ENCODE data around the gene SCN4B.

The SCN4B gene

DNA sequence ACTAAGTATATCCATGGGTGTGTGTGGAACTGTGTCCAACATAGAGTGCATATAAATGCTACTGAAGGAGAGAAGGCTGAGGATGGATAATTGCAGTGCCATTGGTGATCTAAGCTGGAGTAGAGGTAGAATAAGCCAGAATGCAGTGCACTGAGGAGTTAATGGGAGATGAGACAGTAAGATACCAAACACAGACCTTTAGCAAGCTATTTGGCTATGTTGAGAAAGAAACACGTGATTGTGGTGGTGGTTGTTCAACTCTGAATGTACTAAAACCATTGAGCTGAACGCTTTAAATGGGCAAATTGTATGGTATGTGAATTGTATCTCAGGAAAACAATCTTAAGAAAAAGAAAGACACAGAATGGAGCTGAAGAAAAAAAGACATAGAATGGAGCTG lies 49.3 kb upstream of the SCN4B start:
- ATAC-seq, result no peak
- TF ChIP-seq ISL1 (CRISPR knock-in tag; IDR thresholded peaks at IDR 0.05) (no peak), ZNF565 (CRISPR knock-in tag; conservative IDR thresholded peaks at IDR 0.05; ENCODE audit: low read depth) (no peak), ZNF8 (CRISPR knock-in tag; IDR thresholded peaks at IDR 0.05) (no peak), OSR1 (CRISPR knock-in tag; IDR thresholded peaks at IDR 0.05) (no peak), ZFP30 (CRISPR knock-in tag; IDR thresholded peaks at IDR 0.05) (no peak), SNAI2 (CRISPR knock-in tag; IDR thresholded peaks at IDR 0.05) (no peak), ARNTL (CRISPR knock-in tag; IDR thresholded peaks at IDR 0.05; ENCODE audit: borderline replicate concordance, low read depth) (no peak), PPARA (CRISPR knock-in tag; IDR thresholded peaks at IDR 0.05; ENCODE audit: borderline replicate concordance) (no peak), GLIS3 (CRISPR knock-in tag; IDR thresholded peaks at IDR 0.05) (no peak), ZNF70 (CRISPR knock-in tag; IDR thresholded peaks at IDR 0.05) (no peak), RARB (CRISPR knock-in tag; IDR thresholded peaks at IDR 0.05) (no peak)
- TF ChIP-seq, protein P1, sequence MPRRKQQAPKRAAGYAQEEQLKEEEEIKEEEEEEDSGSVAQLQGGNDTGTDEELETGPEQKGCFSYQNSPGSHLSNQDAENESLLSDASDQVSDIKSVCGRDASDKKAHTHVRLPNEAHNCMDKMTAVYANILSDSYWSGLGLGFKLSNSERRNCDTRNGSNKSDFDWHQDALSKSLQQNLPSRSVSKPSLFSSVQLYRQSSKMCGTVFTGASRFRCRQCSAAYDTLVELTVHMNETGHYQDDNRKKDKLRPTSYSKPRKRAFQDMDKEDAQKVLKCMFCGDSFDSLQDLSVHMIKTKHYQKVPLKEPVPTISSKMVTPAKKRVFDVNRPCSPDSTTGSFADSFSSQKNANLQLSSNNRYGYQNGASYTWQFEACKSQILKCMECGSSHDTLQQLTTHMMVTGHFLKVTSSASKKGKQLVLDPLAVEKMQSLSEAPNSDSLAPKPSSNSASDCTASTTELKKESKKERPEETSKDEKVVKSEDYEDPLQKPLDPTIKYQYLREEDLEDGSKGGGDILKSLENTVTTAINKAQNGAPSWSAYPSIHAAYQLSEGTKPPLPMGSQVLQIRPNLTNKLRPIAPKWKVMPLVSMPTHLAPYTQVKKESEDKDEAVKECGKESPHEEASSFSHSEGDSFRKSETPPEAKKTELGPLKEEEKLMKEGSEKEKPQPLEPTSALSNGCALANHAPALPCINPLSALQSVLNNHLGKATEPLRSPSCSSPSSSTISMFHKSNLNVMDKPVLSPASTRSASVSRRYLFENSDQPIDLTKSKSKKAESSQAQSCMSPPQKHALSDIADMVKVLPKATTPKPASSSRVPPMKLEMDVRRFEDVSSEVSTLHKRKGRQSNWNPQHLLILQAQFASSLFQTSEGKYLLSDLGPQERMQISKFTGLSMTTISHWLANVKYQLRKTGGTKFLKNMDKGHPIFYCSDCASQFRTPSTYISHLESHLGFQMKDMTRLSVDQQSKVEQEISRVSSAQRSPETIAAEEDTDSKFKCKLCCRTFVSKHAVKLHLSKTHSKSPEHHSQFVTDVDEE (CRISPR knock-in tag; IDR thresholded peaks at IDR 0.05), result no peak
- TF ChIP-seq, protein P2, sequence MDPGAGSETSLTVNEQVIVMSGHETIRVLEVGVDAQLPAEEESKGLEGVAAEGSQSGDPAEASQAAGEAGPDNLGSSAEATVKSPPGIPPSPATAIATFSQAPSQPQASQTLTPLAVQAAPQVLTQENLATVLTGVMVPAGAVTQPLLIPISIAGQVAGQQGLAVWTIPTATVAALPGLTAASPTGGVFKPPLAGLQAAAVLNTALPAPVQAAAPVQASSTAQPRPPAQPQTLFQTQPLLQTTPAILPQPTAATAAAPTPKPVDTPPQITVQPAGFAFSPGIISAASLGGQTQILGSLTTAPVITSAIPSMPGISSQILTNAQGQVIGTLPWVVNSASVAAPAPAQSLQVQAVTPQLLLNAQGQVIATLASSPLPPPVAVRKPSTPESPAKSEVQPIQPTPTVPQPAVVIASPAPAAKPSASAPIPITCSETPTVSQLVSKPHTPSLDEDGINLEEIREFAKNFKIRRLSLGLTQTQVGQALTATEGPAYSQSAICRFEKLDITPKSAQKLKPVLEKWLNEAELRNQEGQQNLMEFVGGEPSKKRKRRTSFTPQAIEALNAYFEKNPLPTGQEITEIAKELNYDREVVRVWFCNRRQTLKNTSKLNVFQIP (CRISPR knock-in tag; IDR thresholded peaks at IDR 0.05; ENCODE audit: borderline replicate concordance, low read depth), result no peak

DNA sequence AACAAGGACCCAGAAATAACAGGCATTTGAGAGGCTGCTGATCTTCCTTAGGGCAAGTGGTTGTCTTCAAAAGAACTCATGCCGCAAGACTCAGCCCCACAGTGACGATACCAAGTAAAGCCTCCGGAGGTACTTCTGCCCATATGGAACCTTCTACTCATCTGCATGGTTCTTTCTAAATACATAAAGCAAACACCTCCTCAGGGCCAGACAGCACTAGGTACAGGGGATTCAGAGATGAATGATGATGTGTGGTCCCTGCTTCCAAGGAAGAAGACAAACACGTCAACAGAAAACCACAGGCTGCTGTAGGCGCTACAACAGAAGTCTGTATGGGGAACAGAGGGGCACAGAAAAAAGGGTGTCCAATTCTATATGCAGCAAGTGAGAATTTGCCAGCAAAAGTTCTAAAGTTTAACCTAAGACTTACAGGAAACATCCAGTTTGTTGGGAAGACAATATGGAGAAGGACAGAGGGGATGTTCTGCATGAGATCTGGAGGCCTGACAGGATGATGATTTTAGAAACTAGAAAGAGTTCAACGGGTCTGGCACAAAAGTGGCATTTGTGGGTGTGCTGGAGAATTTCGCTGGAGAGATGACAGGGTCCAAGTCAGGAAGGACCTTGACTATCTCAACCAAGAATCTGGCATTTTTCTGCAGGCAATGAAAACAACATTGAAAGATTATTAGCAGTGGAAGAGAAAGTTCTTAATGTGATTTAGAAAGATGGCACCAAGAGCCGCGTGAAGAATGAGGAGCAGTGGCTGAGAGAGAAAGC lies 48.5 kb upstream of the SCN4B start:
- no peak for ATAC-seq

More for the DNA sequence above, 48.5 kb upstream of the SCN4B start:
- no peak for TF ChIP-seq ZNF8 (CRISPR knock-in tag; IDR thresholded peaks at IDR 0.05)
- TF ChIP-seq, protein P1 (CRISPR knock-in tag; IDR thresholded peaks at IDR 0.05), result no peak
- TF ChIP-seq, protein P3, sequence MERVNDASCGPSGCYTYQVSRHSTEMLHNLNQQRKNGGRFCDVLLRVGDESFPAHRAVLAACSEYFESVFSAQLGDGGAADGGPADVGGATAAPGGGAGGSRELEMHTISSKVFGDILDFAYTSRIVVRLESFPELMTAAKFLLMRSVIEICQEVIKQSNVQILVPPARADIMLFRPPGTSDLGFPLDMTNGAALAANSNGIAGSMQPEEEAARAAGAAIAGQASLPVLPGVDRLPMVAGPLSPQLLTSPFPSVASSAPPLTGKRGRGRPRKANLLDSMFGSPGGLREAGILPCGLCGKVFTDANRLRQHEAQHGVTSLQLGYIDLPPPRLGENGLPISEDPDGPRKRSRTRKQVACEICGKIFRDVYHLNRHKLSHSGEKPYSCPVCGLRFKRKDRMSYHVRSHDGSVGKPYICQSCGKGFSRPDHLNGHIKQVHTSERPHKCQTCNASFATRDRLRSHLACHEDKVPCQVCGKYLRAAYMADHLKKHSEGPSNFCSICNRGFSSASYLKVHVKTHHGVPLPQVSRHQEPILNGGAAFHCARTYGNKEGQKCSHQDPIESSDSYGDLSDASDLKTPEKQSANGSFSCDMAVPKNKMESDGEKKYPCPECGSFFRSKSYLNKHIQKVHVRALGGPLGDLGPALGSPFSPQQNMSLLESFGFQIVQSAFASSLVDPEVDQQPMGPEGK (CRISPR knock-in tag; IDR thresholded peaks at IDR 0.05; ENCODE audit: borderline replicate concordance), result no peak
- no peak for TF ChIP-seq ZNF565 (CRISPR knock-in tag; conservative IDR thresholded peaks at IDR 0.05; ENCODE audit: low read depth)
- TF ChIP-seq, protein P4, sequence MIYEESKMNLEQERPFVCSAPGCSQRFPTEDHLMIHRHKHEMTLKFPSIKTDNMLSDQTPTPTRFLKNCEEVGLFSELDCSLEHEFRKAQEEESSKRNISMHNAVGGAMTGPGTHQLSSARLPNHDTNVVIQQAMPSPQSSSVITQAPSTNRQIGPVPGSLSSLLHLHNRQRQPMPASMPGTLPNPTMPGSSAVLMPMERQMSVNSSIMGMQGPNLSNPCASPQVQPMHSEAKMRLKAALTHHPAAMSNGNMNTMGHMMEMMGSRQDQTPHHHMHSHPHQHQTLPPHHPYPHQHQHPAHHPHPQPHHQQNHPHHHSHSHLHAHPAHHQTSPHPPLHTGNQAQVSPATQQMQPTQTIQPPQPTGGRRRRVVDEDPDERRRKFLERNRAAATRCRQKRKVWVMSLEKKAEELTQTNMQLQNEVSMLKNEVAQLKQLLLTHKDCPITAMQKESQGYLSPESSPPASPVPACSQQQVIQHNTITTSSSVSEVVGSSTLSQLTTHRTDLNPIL (CRISPR knock-in tag; IDR thresholded peaks at IDR 0.05; ENCODE audit: low read depth), result no peak
- TF ChIP-seq BACH2 (CRISPR knock-in tag; IDR thresholded peaks at IDR 0.05; ENCODE audit: borderline replicate concordance), result no peak
- TF ChIP-seq TOX (CRISPR knock-in tag; IDR thresholded peaks at IDR 0.05; ENCODE audit: borderline replicate concordance), result no peak
- TF ChIP-seq, protein P5, sequence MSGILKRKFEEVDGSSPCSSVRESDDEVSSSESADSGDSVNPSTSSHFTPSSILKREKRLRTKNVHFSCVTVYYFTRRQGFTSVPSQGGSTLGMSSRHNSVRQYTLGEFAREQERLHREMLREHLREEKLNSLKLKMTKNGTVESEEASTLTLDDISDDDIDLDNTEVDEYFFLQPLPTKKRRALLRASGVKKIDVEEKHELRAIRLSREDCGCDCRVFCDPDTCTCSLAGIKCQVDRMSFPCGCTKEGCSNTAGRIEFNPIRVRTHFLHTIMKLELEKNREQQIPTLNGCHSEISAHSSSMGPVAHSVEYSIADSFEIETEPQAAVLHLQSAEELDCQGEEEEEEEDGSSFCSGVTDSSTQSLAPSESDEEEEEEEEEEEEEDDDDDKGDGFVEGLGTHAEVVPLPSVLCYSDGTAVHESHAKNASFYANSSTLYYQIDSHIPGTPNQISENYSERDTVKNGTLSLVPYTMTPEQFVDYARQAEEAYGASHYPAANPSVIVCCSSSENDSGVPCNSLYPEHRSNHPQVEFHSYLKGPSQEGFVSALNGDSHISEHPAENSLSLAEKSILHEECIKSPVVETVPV (CRISPR knock-in tag; IDR thresholded peaks at IDR 0.05), result no peak
- no peak for TF ChIP-seq ISL1 (CRISPR knock-in tag; IDR thresholded peaks at IDR 0.05)
- no peak for TF ChIP-seq ZFP3 (CRISPR knock-in tag; IDR thresholded peaks at IDR 0.05)
- no peak for TF ChIP-seq ESRRG (CRISPR knock-in tag; IDR thresholded peaks at IDR 0.05)
- TF ChIP-seq ZNF70 (CRISPR knock-in tag; IDR thresholded peaks at IDR 0.05), result no peak
- no peak for TF ChIP-seq SNAI2 (CRISPR knock-in tag; IDR thresholded peaks at IDR 0.05)
- TF ChIP-seq ZC3H10 (CRISPR knock-in tag; IDR thresholded peaks at IDR 0.05), result no peak
- TF ChIP-seq ARNTL (CRISPR knock-in tag; IDR thresholded peaks at IDR 0.05; ENCODE audit: borderline replicate concordance, low read depth), result no peak
- TF ChIP-seq ZFP30 (CRISPR knock-in tag; IDR thresholded peaks at IDR 0.05), result no peak
- TF ChIP-seq CSDC2 (CRISPR knock-in tag; IDR thresholded peaks at IDR 0.05), result no peak

Data from SK-N-SH treated with all-trans-retinoic acid at 6 μM for 48 hours (cell line).